CD4-positive, alpha-beta T cell treated with Interleukin-4 for 1 hour (primary cell): ENCODE data around the gene CDC42BPA.
"Not testable (repeated sequence)": the region's sequence is repeated elsewhere in the genome, so short reads cannot be mapped to it uniquely, and the experiment has no call there.

ENCODE experiments used
- DNase-seq, 2 donors: peaks; one replicate each; pipeline ENCODE4 v3.0.0-alpha.2; 2020 to 2022

The CDC42BPA gene

DNA sequence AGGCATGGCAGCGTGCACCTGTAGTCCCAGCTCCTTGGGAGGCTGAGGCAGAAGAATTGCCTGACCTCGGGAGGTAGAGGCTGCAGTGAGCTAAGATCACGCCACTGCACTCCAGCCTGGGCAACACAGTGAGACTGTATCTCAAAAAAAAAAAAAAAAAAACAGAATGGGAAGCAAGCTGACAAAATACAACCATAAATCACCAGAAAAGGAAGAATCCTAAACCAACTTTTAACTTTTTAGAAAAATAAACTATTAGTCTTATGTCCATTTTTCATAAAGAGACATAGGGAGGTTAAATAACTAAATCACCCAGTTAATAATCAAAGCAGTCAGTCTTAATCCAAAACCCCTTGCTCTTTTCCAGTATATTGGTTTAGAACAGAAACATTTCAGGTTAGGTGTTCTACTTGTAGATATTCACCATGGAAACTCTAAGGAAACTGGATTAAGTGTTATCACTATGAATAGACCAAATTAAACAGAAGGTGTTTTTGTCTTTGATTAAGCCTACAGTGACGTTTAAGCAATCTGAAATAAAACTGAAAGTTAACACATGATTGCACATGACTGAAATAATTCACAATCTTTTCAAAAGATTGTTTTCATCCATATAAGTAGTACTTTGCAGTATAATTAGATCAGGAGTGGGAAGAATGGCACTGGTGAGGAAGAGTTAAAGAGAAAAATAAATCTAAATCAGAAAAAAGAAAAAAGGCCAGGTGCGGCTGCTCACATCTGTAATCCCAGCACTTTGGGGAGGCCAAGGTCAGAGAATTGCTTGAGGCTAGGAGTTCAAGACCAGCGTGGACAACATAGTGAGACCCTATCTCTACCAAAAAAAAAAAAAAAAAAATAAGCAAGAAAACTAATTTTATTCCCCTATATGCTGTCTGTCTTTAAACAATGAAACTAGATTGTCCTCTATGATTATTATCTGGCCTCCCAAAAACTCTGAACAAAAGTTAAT, 9.6 kb downstream of the CDC42BPA start:
- DNase-seq: no peak

DNA sequence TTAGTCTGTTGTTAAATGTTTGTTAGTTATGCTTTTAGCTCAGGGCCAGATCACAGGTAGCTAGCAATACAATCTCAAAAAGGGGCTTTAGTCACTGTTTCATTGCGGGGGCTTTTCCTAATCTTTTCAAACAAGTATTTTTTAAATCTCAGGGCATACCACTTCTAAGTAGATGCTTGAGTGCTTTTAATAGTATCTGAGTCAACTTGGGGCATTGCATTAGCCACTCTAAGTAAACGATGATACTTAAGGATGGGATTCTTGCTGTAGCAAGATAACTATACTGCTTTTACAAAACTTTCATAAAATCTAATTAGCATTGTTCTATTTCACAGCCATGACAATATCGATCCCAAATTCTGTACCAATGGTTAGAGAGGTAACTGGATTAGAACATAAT, 11.6 kb downstream of the CDC42BPA start:
- no peak for DNase-seq

DNA sequence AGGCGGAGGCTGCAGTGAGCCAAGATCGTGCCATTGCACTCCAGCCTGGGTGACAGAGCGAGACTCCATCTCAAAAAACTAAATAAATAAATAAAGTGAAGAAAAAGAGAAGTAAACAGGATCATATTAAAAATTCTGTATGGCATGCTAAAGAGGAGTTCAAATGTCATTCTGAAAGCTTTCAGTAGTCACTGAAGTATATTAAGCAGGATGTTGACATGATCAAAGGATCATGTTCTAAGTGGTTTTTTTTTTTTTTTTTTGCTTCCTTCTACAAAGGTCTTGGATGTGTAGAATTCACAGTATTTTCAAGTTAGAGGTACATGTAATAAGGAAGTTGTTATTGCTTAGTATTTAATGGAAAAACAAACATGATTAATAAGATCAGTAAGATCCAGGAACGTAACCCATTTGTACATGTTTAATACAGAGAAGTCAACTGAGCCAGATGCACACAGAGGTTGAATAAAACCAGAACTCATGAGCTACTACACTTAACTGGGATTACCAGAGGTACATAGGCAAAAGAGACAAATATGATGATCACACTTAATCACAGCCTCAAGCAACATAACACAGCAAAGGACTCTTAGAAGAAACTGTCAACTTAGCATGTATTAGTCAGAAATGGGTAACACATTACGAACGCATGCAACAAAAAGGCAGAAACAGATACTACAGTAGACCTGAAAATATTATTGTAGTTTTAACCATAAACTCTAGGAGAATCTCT, 12.2 kb downstream of the CDC42BPA start:
- DNase-seq: no peak

DNA sequence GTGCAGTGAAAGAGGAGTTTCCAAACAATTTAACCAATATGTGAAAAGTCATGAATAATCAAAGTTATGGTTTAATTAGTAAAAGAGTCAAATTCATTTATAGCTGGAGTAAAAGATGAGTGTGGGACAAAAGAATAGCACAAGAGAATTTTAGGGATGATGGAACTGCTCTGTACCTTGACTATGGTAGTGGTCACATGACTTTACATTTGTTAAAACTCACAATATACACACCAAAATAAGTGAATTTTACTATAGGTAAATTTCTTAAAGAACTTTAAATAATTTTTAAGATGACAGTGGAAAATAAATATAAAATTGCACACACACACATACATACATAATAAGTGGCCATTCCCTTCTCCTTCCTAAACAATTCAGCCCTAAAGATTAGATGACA, 13.6 kb downstream of the CDC42BPA start:
- no peak for DNase-seq

GRCh38 chr1:227303662-227304061, 14.6 kb downstream of the CDC42BPA start:
- no peak for DNase-seq

GRCh38 chr1:227300682-227301081, 17.6 kb downstream of the CDC42BPA start:
- DNase-seq: no peak

- DNase-seq: no peak
Observed at GRCh38 chr1:227299688-227300087, 18.6 kb downstream of the CDC42BPA start.

DNA sequence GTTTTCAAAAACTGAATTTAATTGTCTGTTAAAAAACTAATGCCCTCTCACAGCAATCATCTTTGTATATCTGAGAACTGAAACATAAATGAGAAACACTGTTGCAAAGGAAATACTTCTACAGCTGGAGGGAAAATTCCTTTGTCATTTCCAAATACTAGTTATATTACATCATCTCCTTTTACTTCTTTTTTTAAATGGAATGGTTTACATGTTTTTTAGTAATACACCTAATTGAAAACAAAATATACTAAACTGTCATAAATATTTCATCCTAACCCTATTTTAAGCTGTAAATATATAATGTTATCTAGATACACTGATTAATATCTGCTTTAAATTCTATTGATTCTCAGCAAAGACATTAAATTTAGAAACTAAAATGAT, 19.1 kb downstream of the CDC42BPA start:
- no peak for DNase-seq

DNA sequence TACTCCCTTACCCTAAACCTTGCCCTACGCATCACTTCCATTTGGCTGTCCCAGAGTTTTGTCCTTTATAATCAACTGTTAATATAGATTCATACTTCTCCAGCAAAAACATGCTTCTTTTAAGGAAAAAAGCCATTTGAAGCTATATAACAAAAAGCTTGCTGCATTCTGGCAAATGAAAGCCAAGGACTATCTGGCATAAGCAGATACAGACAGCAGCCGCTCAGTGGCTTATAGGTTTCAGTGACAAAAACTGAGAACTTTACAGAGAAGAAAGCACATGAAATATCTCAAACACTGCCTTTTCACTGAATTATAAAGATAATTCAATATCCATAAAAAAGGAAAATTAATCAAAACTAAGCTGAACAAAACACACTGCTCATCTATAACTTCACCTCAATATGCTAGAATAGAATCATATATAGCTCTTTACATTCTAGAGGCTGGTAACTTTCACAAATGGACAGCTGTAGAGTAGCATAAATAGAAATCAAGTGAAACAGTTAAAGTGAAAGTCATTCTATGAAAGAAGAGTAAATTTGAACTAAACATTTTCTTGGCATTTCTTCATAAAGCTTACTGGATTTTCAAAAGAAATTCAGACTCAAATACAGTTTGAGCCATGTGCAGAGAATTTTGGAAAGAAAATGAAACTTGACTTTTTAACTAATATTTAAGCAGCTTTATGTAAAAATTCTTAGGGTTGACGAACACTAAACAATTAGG, 19.6 kb downstream of the CDC42BPA start:
- DNase-seq: no peak

- DNase-seq: no peak
Observed at GRCh38 chr1:227297073-227297793, 21.1 kb downstream of the CDC42BPA start.

DNA sequence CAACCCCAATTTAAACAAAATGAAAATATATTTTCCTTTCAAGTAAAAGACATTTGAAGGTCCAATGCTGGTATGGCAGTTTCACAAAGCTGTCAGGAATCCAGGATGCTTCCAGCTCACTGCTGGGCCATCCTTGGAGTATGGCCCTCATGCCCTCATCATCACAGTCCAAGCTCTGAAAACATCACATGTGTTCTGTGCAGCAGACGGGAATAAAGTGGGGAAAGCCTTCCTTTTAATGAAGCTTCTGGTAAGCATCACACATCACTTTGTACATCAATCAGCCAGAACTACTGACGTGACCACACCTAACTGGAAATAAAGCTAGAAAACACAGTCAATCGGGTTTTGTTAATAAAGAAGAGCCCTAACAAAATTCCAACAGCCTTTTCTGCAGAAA, 22.7 kb downstream of the CDC42BPA start:
- DNase-seq: no peak

GRCh38 chr1:227285745-227286144, 32.5 kb downstream of the CDC42BPA start:
- DNase-seq: no peak

DNA sequence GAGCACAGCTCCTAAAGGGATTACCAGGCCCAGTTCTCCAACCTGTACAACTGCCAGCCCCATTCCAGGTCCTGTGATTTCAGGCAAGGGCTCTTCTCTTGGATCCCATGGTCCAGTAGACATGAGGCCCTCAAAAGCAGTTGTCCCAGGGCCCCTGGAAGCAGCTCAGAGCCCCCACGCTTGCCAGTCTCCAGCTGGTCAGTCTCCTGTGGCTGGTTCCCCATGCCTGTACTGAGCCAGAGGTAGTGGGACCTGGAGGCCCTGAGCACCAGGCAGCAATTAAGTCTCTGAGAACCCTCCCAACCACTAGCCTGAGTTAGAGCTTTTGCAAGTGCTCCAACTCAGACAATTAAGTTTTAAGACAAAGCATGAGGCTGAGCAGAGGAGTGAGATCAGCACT, 36.9 kb downstream of the CDC42BPA start:
- no peak for DNase-seq

DNA sequence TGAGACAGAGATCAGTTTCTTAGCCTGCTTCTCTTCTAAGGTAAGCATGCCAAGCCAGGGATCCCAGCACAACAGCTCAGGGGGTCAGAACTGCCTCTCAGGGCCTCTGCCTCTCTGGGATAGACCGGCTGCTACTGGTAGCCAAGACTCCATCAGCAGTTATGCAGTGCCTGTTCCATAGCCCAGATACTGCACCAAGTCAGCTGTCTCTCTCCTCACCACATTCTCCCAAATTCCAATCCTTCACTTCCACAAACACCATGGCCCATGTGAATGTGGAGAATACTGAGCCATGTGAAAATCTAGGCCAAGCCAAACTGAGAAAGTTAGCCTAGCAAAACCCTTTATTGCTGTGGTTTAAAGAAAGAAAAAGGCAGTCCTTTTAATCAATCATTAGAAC, 37.5 kb downstream of the CDC42BPA start:
- DNase-seq: no peak

DNA sequence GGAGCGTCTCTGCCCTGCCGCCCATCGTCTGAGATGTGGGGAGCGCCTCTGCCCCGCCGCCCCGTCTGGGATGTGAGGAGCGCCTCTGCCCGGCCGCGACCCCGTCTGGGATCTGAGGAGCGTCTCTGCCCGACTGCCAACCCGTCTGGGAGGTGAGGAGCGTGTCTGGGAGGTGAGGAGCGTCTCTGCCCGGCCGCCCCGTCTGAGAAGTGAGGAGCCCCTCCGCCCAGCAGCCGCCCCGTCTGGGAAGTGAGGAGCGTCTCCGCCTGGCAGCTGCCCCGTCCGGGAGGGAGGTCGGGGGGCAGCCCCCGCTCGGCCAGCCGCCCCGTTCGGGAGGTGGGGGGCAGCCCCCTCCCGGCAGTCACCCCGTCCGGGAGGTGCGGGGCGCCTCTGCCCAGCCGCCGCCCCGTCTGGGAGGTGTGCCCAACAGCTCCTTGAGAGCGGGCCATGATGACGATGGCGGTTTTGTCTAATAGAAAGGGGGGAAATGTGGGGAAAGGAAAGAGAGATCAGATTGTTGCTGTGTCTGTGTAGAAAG, 42.1 kb downstream of the CDC42BPA start:
- not testable (repeated sequence) for DNase-seq

DNA sequence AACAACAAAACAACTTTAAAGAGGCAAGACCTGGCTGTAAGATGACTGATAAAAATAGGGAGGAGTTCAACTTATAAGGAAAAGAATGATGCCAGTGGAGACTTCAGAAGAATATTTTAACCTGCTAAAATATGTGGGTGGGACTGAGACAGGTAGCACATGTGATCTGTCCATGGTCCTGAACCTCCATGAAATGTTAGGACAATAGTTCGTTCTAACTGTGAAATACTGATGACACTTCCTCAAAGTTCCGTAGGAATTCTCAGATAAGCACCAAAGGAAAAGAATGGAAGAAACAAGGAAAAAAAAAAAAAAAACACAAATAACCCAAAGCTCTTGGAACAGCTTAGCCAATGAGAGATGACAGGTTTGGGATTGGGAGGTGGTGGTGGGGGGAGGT, 44.7 kb downstream of the CDC42BPA start:
- no peak for DNase-seq

GRCh38 chr1:227272428-227272827, 45.9 kb downstream of the CDC42BPA start:
- DNase-seq: no peak

DNA sequence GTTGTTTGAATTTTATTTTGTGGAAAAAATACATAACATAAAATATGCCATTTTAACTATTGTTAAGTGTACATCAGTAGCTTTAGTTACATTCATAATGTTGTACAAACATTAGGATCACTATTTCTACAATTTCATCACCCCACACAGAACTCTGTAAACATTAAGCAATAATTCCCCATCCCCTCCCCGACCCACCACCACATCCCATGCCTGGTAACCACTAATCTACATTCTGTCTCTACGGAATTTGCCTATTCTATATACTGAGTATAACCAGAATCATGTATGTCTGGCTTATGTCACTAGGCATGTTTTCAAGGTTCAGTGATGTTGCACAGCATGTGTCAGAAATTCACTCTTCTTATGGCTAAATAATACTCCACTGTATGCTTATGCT, 47.7 kb downstream of the CDC42BPA start:
- DNase-seq: no peak

- DNase-seq: no peak
Observed at GRCh38 chr1:227268943-227269342, 49.3 kb downstream of the CDC42BPA start.

GRCh38 chr1:227265891-227266290, 52.4 kb downstream of the CDC42BPA start:
- no peak for DNase-seq

- DNase-seq: no peak
Observed at GRCh38 chr1:227263869-227264268, 54.4 kb downstream of the CDC42BPA start.

GRCh38 chr1:227261501-227261900, 56.8 kb downstream of the CDC42BPA start:
- DNase-seq: no peak
